ENCODE data around the gene UBE2M.
"Not testable (repeated sequence)": the region's sequence is repeated elsewhere in the genome, so short reads cannot be mapped to it uniquely, and the experiment has no call there.

The UBE2M gene

GRCh38 chr19:58555369-58555885 is 3.0 kb downstream of the UBE2M start:
- no peak for DNase-seq

- DNase-seq, result no peak
Measured at GRCh38 chr19:58554494-58555368, 3.7 kb downstream of the UBE2M start, which contains the start of gene CHMP2A. Gene CHMP2A, minus strand, starts transcription at chr19:58555105. Its CDS starts 893 bp downstream, at chr19:58554212.

- no peak for DNase-seq
Measured at GRCh38 chr19:58553799-58554493, 4.5 kb downstream of the UBE2M start.

GRCh38 chr19:58552655-58553054 is 5.8 kb downstream of the UBE2M start:
- DNase-seq, result no peak

GRCh38 chr19:58551577-58552471 is 6.6 kb downstream of the UBE2M start:
- no peak for DNase-seq

GRCh38 chr19:58551123-58551497 is 7.3 kb downstream of the UBE2M start:
- DNase-seq, result no peak

GRCh38 chr19:58550362-58551122 is 7.9 kb downstream of the UBE2M start:
- no peak for DNase-seq

- DNase-seq, result no peak
Measured at GRCh38 chr19:58549664-58550361, 8.6 kb downstream of the UBE2M start.

GRCh38 chr19:58548859-58549663 is 9.3 kb downstream of the UBE2M start:
- DNase-seq, result no peak

- no peak for DNase-seq
Measured at GRCh38 chr19:58547323-58548312, 10.8 kb downstream of the UBE2M start.

- no peak for DNase-seq
Measured at GRCh38 chr19:58546019-58546530, 12.3 kb downstream of the UBE2M start.

GRCh38 chr19:58545286-58546018 is 13.0 kb downstream of the UBE2M start:
- DNase-seq, result no peak

GRCh38 chr19:58544591-58545285 is 13.7 kb downstream of the UBE2M start:
- DNase-seq, result no peak

GRCh38 chr19:58543826-58544590 is 14.4 kb downstream of the UBE2M start, which contains the start of gene TRIM28:
Gene TRIM28, plus strand, starts transcription at chr19:58544064. Its CDS starts 694 bp downstream, at chr19:58544758.
- DNase-seq, result no peak

GRCh38 chr19:58542641-58543372 is 15.6 kb downstream of the UBE2M start:
- DNase-seq, result not testable (repeated sequence)

- not testable (repeated sequence) for DNase-seq
Measured at GRCh38 chr19:58539169-58539559, 19.2 kb downstream of the UBE2M start.
